Aortic smooth muscle cell (primary cell): ENCODE results near the gene TGIF2LY. TPM values are rescaled to one million over a fixed set of nuclear protein-coding genes. Genes with fewer than 3 reads are reported as not detected.

Experiments
- total RNA-seq: library from RNA; depleted of rRNA; stranded (reverse); fragments of >200 nt; gene quantifications from 2 replicates; pipeline ENCODE4 v1.2.3, GENCODE V29; 2014

The TGIF2LY gene
- total RNA-seq, result not detected in 2 replicates

DNA sequence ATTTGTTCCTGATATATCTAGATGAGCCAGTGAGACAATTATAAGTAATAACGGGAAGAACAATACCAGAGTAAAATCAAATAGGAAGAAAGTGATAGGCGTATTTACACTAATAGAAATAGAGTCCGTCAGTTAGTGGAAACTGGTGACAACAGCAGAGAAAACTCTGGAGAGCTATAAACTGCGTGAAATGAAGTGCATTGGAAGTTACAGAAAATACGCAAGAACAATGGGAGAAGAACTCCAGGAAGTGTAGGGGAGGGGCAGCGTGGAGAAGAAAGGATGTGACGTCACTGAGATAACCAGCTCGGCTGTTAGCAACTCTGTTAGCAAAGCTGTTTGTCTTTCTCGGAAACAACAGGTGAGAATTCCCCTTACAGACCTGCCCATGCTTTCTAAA, at the start of gene TGIF2LY:
TSS of gene TGIF2LY (plus strand) at position 301 of the 400 bp plus-strand sequence. CDS start 178 bp downstream, outside the sequence.

